ENCODE data around the gene ZNF566.

DNA sequence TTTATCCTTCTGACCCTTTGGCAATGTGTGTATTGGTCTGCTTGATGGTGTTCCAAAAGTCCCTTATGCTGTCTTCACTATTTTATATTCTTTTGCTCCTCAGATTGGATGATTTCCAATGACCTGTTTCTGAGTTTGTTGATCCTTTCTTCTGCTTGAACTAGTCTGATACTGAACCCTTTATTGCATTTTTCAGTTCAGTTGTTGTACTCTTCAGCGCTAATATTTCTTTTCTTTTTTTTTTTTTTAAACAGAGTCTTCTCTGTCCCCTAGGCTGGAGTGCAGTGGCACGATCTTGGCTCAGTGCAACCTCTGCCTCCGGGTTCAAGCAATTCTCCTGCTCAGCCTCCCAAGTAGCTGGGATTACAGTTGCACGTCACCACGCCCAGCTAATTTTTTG is 12.6 kb upstream of the ZNF566 start:
- TF ChIP-seq CTCF (IDR thresholded peaks at IDR 0.05) (no peak), EZH2 (IDR thresholded peaks at IDR 0.05) (no peak), EZH2phosphoT487 (IDR thresholded peaks at IDR 0.05) (no peak)

Measured in neural progenitor cell (in vitro differentiated cells).